ENCODE data around the gene MLLT11. TPM values are rescaled to one million over a fixed set of nuclear protein-coding genes. Genes with fewer than 3 reads are reported as not detected.
A peak's percentile ranks its signal among the peaks of the same experiment; 100 is the strongest.
"Not testable (repeated sequence)": the region's sequence is repeated elsewhere in the genome, so short reads cannot be mapped to it uniquely, and the experiment has no call there.

Gene MLLT11
- total RNA-seq, 1 experiment from 2014 or later, result 15.7 TPM

- peaks cover 5% of the 10 kb centered on the region; the same call in 1 of the 2 replicates for H3K4me1 ChIP-seq
- H3K27ac ChIP-seq, result no peak overlapping the region
- H3K36me3 ChIP-seq, result peaks cover 12% of the 10 kb centered on the region; the same call in 1 of the 2 replicates
- H3K27me3 ChIP-seq, result no peaks in the 10 kb centered on the region
- H3K9me3 ChIP-seq (replicated peaks), result no peaks in the 10 kb centered on the region
- no peak overlapping the region for H3K4me3 ChIP-seq
- DNase-seq, result no peak
Measured at GRCh38 chr1:151067185-151067584, 7.0 kb downstream of the MLLT11 start.

GRCh38 chr1:151069103-151069486, 8.9 kb downstream of the MLLT11 start:
- Histone ChIP-seq H3K27ac (no peak overlapping the region), H3K36me3 (peaks cover 9% of the 10 kb centered on the region; the same call in 1 of the 2 replicates), H3K4me3 (no peak overlapping the region), H3K9me3 (replicated peaks) (no peaks in the 10 kb centered on the region), H3K27me3 (no peaks in the 10 kb centered on the region), H3K4me1 (peaks cover 5% of the 10 kb centered on the region; the same call in 1 of the 2 replicates)
- DNase-seq, result no peak

GRCh38 chr1:151070474-151071276, 10.5 kb downstream of the MLLT11 start, which contains the start of gene GABPB2:
TSS of gene GABPB2 (plus strand) at chr1:151070761. CDS start at chr1:151088190, 17,429 bp downstream.
- Histone ChIP-seq H3K27ac (peak within 1 kb of the TSS; percentile 91), H3K36me3 (peaks cover 9% of the 10 kb centered on the region; the same call in 1 of the 2 replicates), H3K4me3 (peak within 1 kb of the TSS; percentile 69), H3K9me3 (replicated peaks) (no peaks in the 10 kb centered on the region), H3K27me3 (no peaks in the 10 kb centered on the region), H3K4me1 (peaks cover 5% of the 10 kb centered on the region; the same call in 1 of the 2 replicates)
- DNase-seq, result peak; percentile 92

GRCh38 chr1:151072224-151072623, 12.0 kb downstream of the MLLT11 start:
- no peak overlapping the region for H3K4me3 ChIP-seq
- DNase-seq, result no peak

GRCh38 chr1:151085953-151086559, 25.9 kb downstream of the MLLT11 start:
- Histone ChIP-seq H3K9me3 (replicated peaks) (no peaks in the 10 kb centered on the region), H3K27me3 (no peaks in the 10 kb centered on the region), H3K4me1 (no peaks in the 10 kb centered on the region), H3K27ac (no peak overlapping the region), H3K36me3 (no peaks in the 10 kb centered on the region), H3K4me3 (no peak overlapping the region)
- DNase-seq, result no peak

More at GRCh38 chr1:151072224-151072623, 12.0 kb downstream of the MLLT11 start:
- H3K27me3 ChIP-seq, result no peaks in the 10 kb centered on the region
- H3K27ac ChIP-seq, result no peak overlapping the region
- peaks cover 9% of the 10 kb centered on the region; the same call in 1 of the 2 replicates for H3K36me3 ChIP-seq
- H3K4me1 ChIP-seq, result peaks cover 5% of the 10 kb centered on the region; the same call in 1 of the 2 replicates
- no peaks in the 10 kb centered on the region for H3K9me3 ChIP-seq (replicated peaks)

GRCh38 chr1:151097426-151097825, 37.2 kb downstream of the MLLT11 start:
- not testable (repeated sequence) for H3K27me3 ChIP-seq; DNase-seq; H3K4me3 ChIP-seq; H3K9me3 ChIP-seq (replicated peaks); H3K4me1 ChIP-seq; H3K27ac ChIP-seq; H3K36me3 ChIP-seq

GRCh38 chr1:151098126-151098525, 37.9 kb downstream of the MLLT11 start:
- Histone ChIP-seq H3K27me3 (no peaks in the 10 kb centered on the region), H3K36me3 (no peaks in the 10 kb centered on the region), H3K9me3 (replicated peaks) (no peaks in the 10 kb centered on the region), H3K27ac (no peak overlapping the region), H3K4me1 (no peaks in the 10 kb centered on the region), H3K4me3 (no peak overlapping the region)
- DNase-seq, result no peak

GRCh38 chr1:151104630-151105029, 44.4 kb downstream of the MLLT11 start:
- no peak overlapping the region for H3K4me3 ChIP-seq
- no peak for DNase-seq
- no peaks in the 10 kb centered on the region for H3K4me1 ChIP-seq
- no peak overlapping the region for H3K27ac ChIP-seq
- no peaks in the 10 kb centered on the region for H3K9me3 ChIP-seq (replicated peaks)
- no peaks in the 10 kb centered on the region for H3K36me3 ChIP-seq
- no peaks in the 10 kb centered on the region for H3K27me3 ChIP-seq

GRCh38 chr1:151106894-151107293, 46.7 kb downstream of the MLLT11 start:
- H3K27ac ChIP-seq, result no peak overlapping the region
- H3K36me3 ChIP-seq, result no peaks in the 10 kb centered on the region
- H3K4me3 ChIP-seq, result no peak overlapping the region
- DNase-seq, result no peak
- no peaks in the 10 kb centered on the region for H3K9me3 ChIP-seq (replicated peaks)
- no peaks in the 10 kb centered on the region for H3K27me3 ChIP-seq
- no peaks in the 10 kb centered on the region for H3K4me1 ChIP-seq

GRCh38 chr1:151108331-151108730, 48.1 kb downstream of the MLLT11 start:
- no peaks in the 10 kb centered on the region for H3K9me3 ChIP-seq (replicated peaks)
- H3K27ac ChIP-seq, result no peak overlapping the region
- DNase-seq, result no peak
- H3K4me1 ChIP-seq, result no peaks in the 10 kb centered on the region
- H3K4me3 ChIP-seq, result no peak overlapping the region
- H3K36me3 ChIP-seq, result no peaks in the 10 kb centered on the region
- no peaks in the 10 kb centered on the region for H3K27me3 ChIP-seq

- H3K4me1 ChIP-seq, result no peaks in the 10 kb centered on the region
- H3K27me3 ChIP-seq, result no peaks in the 10 kb centered on the region
- no peaks in the 10 kb centered on the region for H3K9me3 ChIP-seq (replicated peaks)
- no peak for DNase-seq
- H3K36me3 ChIP-seq, result no peaks in the 10 kb centered on the region
- H3K27ac ChIP-seq, result no peak overlapping the region
- no peak overlapping the region for H3K4me3 ChIP-seq
Measured at GRCh38 chr1:151113877-151114276, 53.7 kb downstream of the MLLT11 start.

Other genes with a start within 250 kb of the MLLT11 start
- gene ARNT, start 183.8 kb upstream of the MLLT11 start, total RNA-seq (2014; rRNA removed; shearing (Covaris generic)), result 25.4 and 26.0 TPM in 2 replicates
- gene CTXND2, start 173.3 kb upstream of the MLLT11 start, total RNA-seq (2014; rRNA removed; shearing (Covaris generic)), result not detected in 2 replicates
- 42.8 and 46.2 TPM in 2 replicates for gene SETDB1, start 134.0 kb upstream of the MLLT11 start, total RNA-seq (2014; rRNA removed; shearing (Covaris generic))
- 87.3 and 95.2 TPM in 2 replicates for gene CERS2, start 85.6 kb upstream of the MLLT11 start, total RNA-seq (2014; rRNA removed; shearing (Covaris generic))
- not detected in 2 replicates for gene ANXA9, start 78.1 kb upstream of the MLLT11 start, total RNA-seq (2014; rRNA removed; shearing (Covaris generic))
- gene MINDY1, start 53.5 kb upstream of the MLLT11 start, total RNA-seq (2014; rRNA removed; shearing (Covaris generic)), result 2.0 and 2.5 TPM in 2 replicates
- 15.0 and 17.4 TPM in 2 replicates for gene PRUNE1, start 51.9 kb upstream of the MLLT11 start, total RNA-seq (2014; rRNA removed; shearing (Covaris generic))
- 0.22 and 0.56 TPM in 2 replicates for gene BNIPL, start 23.8 kb upstream of the MLLT11 start, total RNA-seq (2014; rRNA removed; shearing (Covaris generic))
- 1.8 and 2.0 TPM in 2 replicates for gene C1orf56, start 12.6 kb upstream of the MLLT11 start, total RNA-seq (2014; rRNA removed; shearing (Covaris generic))
- gene CDC42SE1, start 775 bp upstream of the MLLT11 start, total RNA-seq (2014; rRNA removed; shearing (Covaris generic)), result 42.2 and 48.3 TPM in 2 replicates
- 3.0 and 3.2 TPM in 2 replicates for gene GABPB2, start 10.4 kb downstream of the MLLT11 start, total RNA-seq (2014; rRNA removed; shearing (Covaris generic))
- 11.2 and 12.5 TPM in 2 replicates for gene SEMA6C, start 86.2 kb downstream of the MLLT11 start, total RNA-seq (2014; rRNA removed; shearing (Covaris generic))
- gene TNFAIP8L2, start 96.3 kb downstream of the MLLT11 start, total RNA-seq (2014; rRNA removed; shearing (Covaris generic)), result not detected in 2 replicates
- gene LYSMD1, start 105.5 kb downstream of the MLLT11 start, total RNA-seq (2014; rRNA removed; shearing (Covaris generic)), result 13.4 and 15.8 TPM in 2 replicates
- 48.9 and 57.8 TPM in 2 replicates for gene SCNM1, start 105.7 kb downstream of the MLLT11 start, total RNA-seq (2014; rRNA removed; shearing (Covaris generic))
- gene TMOD4, start 115.6 kb downstream of the MLLT11 start, total RNA-seq (2014; rRNA removed; shearing (Covaris generic)), result not detected in 2 replicates
- 49.4 and 55.2 TPM in 2 replicates for gene VPS72, start 129.8 kb downstream of the MLLT11 start, total RNA-seq (2014; rRNA removed; shearing (Covaris generic))
- 85.0 and 99.3 TPM in 2 replicates for gene PIP5K1A, start 138.2 kb downstream of the MLLT11 start, total RNA-seq (2014; rRNA removed; shearing (Covaris generic))
- 130 and 132 TPM in 2 replicates for gene PSMD4, start 194.3 kb downstream of the MLLT11 start, total RNA-seq (2014; rRNA removed; shearing (Covaris generic))
- gene ZNF687, start 221.9 kb downstream of the MLLT11 start, total RNA-seq (2014; rRNA removed; shearing (Covaris generic)), result 16.1 and 17.6 TPM in 2 replicates

All from SJCRH30 (cell line).